HepG2 (cell line): ENCODE measurements around the gene C2orf81. TPM values are rescaled to one million over a fixed set of nuclear protein-coding genes. Genes with fewer than 3 reads are reported as not detected.
A peak's percentile ranks its signal among the peaks of the same experiment; 100 is the strongest.

ENCODE experiments used
- ASH2L ChIP-seq: fragments of 300-600, 200-600 bp; sonication (generic); IDR thresholded peaks from 2 replicates; pipeline ENCODE4 v1.7.0; 2017; ENCODE audit warnings: low read depth, mild to moderate bottlenecking, moderate library complexity, mixed read lengths, low read length; ENCODE audit not compliant: insufficient read length
- DR1 ChIP-seq: sonication (generic); formaldehyde crosslinking; IDR thresholded peaks from 2 replicates; pipeline ENCODE4 v1.8.0; 2021; ENCODE audit warnings: mild to moderate bottlenecking, missing genetic modification reagents, inconsistent platforms
- ETS1 ChIP-seq: sonication (generic); formaldehyde crosslinking; IDR thresholded peaks from 2 replicates; pipeline ENCODE4 v1.4.0; 2020; ENCODE audit warnings: missing genetic modification reagents
- KDM5B ChIP-seq: sonication (generic); formaldehyde crosslinking; IDR thresholded peaks from 2 replicates; pipeline ENCODE4 v1.4.0; 2020; ENCODE audit warnings: missing genetic modification reagents, mild to moderate bottlenecking, borderline replicate concordance
- KLF11 ChIP-seq: IDR thresholded peaks from 2 replicates; pipeline ENCODE4 v1.6.1; 2016; ENCODE audit warnings: missing compliant biosample characterization
- MIER3 ChIP-seq: IDR thresholded peaks from 2 replicates; pipeline ENCODE4 v1.6.1; 2016; ENCODE audit warnings: missing compliant biosample characterization, borderline replicate concordance
- MIXL1 ChIP-seq: IDR thresholded peaks from 2 replicates; pipeline ENCODE4 v1.6.1; 2016
- MLLT10 ChIP-seq: sonication (generic); formaldehyde crosslinking; IDR thresholded peaks from 2 replicates; pipeline ENCODE4 v1.4.0; 2020; ENCODE audit warnings: missing genetic modification reagents
- NR2C2 ChIP-seq: sonication (generic); formaldehyde crosslinking; IDR thresholded peaks from 2 replicates; pipeline ENCODE4 v1.4.0; 2020; ENCODE audit warnings: missing genetic modification reagents, mild to moderate bottlenecking, moderate library complexity, borderline replicate concordance
- PCBP2 ChIP-seq: fragments of 200-400 bp; formaldehyde crosslinking; optimal IDR thresholded peaks from 2 replicates; pipeline ENCODE3; 2018; ENCODE audit warnings: low read length, low read depth; ENCODE audit not compliant: poor library complexity, severe bottlenecking
- RBAK ChIP-seq: sonication (generic); formaldehyde crosslinking; IDR thresholded peaks from 2 replicates; pipeline ENCODE4 v1.5.1; 2020; ENCODE audit warnings: mild to moderate bottlenecking, missing genetic modification reagents
- SIN3A ChIP-seq: IDR thresholded peaks from 2 replicates; pipeline ENCODE4 v1.6.1; 2011; ENCODE audit warnings: low read depth, mild to moderate bottlenecking, control low read depth, low read length, borderline replicate concordance
- SRSF1 ChIP-seq: fragments of 200-400 bp; formaldehyde crosslinking; optimal IDR thresholded peaks from 2 replicates; pipeline ENCODE3; 2017; ENCODE audit warnings: mild to moderate bottlenecking, low read depth, low read length, moderate library complexity
- TARDBP ChIP-seq: sonication (generic); formaldehyde crosslinking; IDR thresholded peaks from 2 replicates; pipeline ENCODE4 v1.8.0; 2022; ENCODE audit warnings: mild to moderate bottlenecking, missing genetic modification reagents
- U2AF1 ChIP-seq: fragments of 200-400 bp; formaldehyde crosslinking; optimal IDR thresholded peaks from 2 replicates; pipeline ENCODE3; 2017; ENCODE audit warnings: mild to moderate bottlenecking, low read depth, low read length
- ZBTB38 ChIP-seq: sonication (generic); formaldehyde crosslinking; IDR thresholded peaks from 2 replicates; pipeline ENCODE4 v1.5.1; 2020; ENCODE audit warnings: mild to moderate bottlenecking, missing genetic modification reagents
- ZBTB46 ChIP-seq: sonication (generic); formaldehyde crosslinking; IDR thresholded peaks from 2 replicates; pipeline ENCODE4 v1.4.0; 2020; ENCODE audit warnings: mild to moderate bottlenecking, missing genetic modification reagents, borderline replicate concordance
- ZNF101 ChIP-seq: sonication (generic); formaldehyde crosslinking; IDR thresholded peaks from 2 replicates; pipeline ENCODE4 v1.4.0; 2020; ENCODE audit warnings: mild to moderate bottlenecking, low read depth, missing genetic modification reagents, borderline replicate concordance
- ZNF564 ChIP-seq: sonication (generic); formaldehyde crosslinking; IDR thresholded peaks from 2 replicates; pipeline ENCODE4 v1.8.1; 2023; ENCODE audit warnings: mild to moderate bottlenecking, missing genetic modification reagents
- ZNF891 ChIP-seq: sonication (generic); formaldehyde crosslinking; IDR thresholded peaks from 2 replicates; pipeline ENCODE4 v1.5.0; 2020; ENCODE audit warnings: mild to moderate bottlenecking, missing genetic modification reagents
- ZSCAN9 ChIP-seq: IDR thresholded peaks from 2 replicates; pipeline ENCODE4 v1.6.1; 2016; ENCODE audit warnings: borderline replicate concordance
- polyA plus RNA-seq, 8 experiments: library from polyadenylated mRNA; depleted of rRNA in 3 of 8; stranded (reverse) in 7 of 8; unstranded in 1 of 8; fragments of >200 nt; fragmentation: Illumina TruSeq in 4 of 8; extraction: Trizol in 4 of 8; gene quantifications; 2 replicates each; pipeline versions ENCODE4 v1.2.1 to v1.2.3, GENCODE V29; 2011 to 2016; ENCODE audit warnings: low read depth in 4 of 8, missing spikeins in 1 of 8, mixed read lengths in 1 of 8; ENCODE audit not compliant: insufficient read depth in 1 of 8
- total RNA-seq, 5 experiments: library from RNA; depleted of rRNA; stranded (reverse); fragments of >200 nt; fragmentation: Illumina TruSeq; extraction: Trizol; gene quantifications; 2 replicates each; pipeline ENCODE4 v1.2.3, GENCODE V29; 2016; ENCODE audit warnings: low read depth in 1 of 5
- TF ChIP-seq, protein P1 (sequence below): sonication (generic); formaldehyde crosslinking; conservative IDR thresholded peaks from 2 replicates; pipeline ENCODE4 v1.4.0; 2020; ENCODE audit warnings: mild to moderate bottlenecking, missing genetic modification reagents, moderate library complexity
- TF ChIP-seq, protein P2 (sequence below): sonication (generic); formaldehyde crosslinking; IDR thresholded peaks from 2 replicates; pipeline ENCODE4 v1.4.0; 2020; ENCODE audit warnings: missing genetic modification reagents

The C2orf81 gene
- total and polyA plus RNA-seq, 2 of the 13 experiments (the other 11 are each of a cell fraction or from before 2014, with no cell fraction given): 0.15 to 0.17 TPM

GRCh38 chr2:74439803-74440377, 18.5 kb upstream of the C2orf81 start (continued):
- 0 out of 2 replicates have a peak, but pooled peaks have one; percentile 61 for TF ChIP-seq ZBTB46 (CRISPR knock-in tag)
- no peak for TF ChIP-seq MIER3 (CRISPR knock-in tag)
- TF ChIP-seq DR1 (CRISPR knock-in tag): no peak
- TF ChIP-seq ZNF564 (CRISPR knock-in tag): 0 out of 2 replicates have a peak, but pooled peaks have one; percentile 13
- peak; percentile 66 for TF ChIP-seq U2AF1
- TF ChIP-seq TARDBP (CRISPR knock-in tag): no peak
- TF ChIP-seq ASH2L: no peak
- TF ChIP-seq ZBTB38 (CRISPR knock-in tag): no peak
- TF ChIP-seq KDM5B (CRISPR knock-in tag): no peak
- TF ChIP-seq KLF11 (CRISPR knock-in tag): no peak
- peak; percentile 91 for TF ChIP-seq RBAK (CRISPR knock-in tag)
- TF ChIP-seq, protein P1, sequence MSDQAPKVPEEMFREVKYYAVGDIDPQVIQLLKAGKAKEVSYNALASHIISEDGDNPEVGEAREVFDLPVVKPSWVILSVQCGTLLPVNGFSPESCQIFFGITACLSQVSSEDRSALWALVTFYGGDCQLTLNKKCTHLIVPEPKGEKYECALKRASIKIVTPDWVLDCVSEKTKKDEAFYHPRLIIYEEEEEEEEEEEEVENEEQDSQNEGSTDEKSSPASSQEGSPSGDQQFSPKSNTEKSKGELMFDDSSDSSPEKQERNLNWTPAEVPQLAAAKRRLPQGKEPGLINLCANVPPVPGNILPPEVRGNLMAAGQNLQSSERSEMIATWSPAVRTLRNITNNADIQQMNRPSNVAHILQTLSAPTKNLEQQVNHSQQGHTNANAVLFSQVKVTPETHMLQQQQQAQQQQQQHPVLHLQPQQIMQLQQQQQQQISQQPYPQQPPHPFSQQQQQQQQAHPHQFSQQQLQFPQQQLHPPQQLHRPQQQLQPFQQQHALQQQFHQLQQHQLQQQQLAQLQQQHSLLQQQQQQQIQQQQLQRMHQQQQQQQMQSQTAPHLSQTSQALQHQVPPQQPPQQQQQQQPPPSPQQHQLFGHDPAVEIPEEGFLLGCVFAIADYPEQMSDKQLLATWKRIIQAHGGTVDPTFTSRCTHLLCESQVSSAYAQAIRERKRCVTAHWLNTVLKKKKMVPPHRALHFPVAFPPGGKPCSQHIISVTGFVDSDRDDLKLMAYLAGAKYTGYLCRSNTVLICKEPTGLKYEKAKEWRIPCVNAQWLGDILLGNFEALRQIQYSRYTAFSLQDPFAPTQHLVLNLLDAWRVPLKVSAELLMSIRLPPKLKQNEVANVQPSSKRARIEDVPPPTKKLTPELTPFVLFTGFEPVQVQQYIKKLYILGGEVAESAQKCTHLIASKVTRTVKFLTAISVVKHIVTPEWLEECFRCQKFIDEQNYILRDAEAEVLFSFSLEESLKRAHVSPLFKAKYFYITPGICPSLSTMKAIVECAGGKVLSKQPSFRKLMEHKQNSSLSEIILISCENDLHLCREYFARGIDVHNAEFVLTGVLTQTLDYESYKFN (CRISPR knock-in tag): no peak
- no peak for TF ChIP-seq ZSCAN9 (CRISPR knock-in tag)
- TF ChIP-seq SRSF1: no peak
- no peak for TF ChIP-seq MIXL1 (CRISPR knock-in tag)
- peak; percentile 25; the same call in 1 of the 2 replicates for TF ChIP-seq SIN3A
- no peak for TF ChIP-seq ETS1 (CRISPR knock-in tag)
- TF ChIP-seq, protein P2, sequence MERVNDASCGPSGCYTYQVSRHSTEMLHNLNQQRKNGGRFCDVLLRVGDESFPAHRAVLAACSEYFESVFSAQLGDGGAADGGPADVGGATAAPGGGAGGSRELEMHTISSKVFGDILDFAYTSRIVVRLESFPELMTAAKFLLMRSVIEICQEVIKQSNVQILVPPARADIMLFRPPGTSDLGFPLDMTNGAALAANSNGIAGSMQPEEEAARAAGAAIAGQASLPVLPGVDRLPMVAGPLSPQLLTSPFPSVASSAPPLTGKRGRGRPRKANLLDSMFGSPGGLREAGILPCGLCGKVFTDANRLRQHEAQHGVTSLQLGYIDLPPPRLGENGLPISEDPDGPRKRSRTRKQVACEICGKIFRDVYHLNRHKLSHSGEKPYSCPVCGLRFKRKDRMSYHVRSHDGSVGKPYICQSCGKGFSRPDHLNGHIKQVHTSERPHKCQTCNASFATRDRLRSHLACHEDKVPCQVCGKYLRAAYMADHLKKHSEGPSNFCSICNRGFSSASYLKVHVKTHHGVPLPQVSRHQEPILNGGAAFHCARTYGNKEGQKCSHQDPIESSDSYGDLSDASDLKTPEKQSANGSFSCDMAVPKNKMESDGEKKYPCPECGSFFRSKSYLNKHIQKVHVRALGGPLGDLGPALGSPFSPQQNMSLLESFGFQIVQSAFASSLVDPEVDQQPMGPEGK (CRISPR knock-in tag): peak; percentile 83
- no peak for TF ChIP-seq MLLT10 (CRISPR knock-in tag)
- TF ChIP-seq NR2C2 (CRISPR knock-in tag): no peak
- peak; percentile 55 for TF ChIP-seq PCBP2
- 0 out of 2 replicates have a peak, but pooled peaks have one; percentile 15 for TF ChIP-seq ZNF891 (CRISPR knock-in tag)
- TF ChIP-seq ZNF101 (CRISPR knock-in tag): no peak
